HG03469 (cell line): ENCODE results near the gene NAV2.

ENCODE experiments used
- ATAC-seq: cut with Tn5 transposase; IDR thresholded peaks from one replicate; pipeline ENCODE4 v1.9.1; 2021; ENCODE audit warnings: mild to moderate bottlenecking, moderate library complexity, moderate number of reproducible peaks; ENCODE audit not compliant: unreplicated experiment

NAV2 gene

DNA sequence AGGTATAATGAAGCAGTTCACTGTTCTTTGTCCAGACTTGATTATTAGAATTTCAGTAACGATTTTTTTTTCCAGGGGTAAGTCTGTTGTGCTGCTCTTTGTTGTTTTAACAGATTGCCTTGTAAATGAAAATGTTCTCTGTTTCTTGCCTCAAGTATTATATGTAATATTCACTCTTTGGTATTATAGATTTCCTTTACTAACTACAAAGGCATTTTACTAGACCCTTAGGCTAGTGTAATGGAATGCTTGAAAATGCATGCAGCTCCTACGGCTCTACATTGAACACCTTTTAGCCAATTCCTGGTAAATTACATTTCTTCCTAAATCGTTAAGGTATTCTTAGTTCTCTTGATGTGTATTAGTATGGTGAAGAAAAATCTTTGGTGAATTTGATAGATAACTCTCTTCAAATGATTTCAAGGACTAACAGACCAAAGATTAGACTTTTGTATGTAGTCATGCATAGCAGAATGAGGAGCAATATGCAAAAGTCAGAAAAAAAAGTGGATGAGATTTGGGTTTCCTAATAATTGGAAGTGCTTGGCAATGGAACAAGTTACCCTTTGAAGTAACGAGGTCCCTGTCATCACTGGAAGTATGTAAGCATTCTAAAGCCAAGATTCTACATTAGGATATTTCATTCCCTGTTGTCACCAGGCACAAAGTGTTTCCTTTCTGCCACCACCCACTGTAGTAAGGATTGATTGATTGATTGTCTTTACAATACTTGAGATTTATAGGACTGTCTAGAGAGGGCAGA, 334.6 kb downstream of the NAV2 start:
- no peak for ATAC-seq

DNA sequence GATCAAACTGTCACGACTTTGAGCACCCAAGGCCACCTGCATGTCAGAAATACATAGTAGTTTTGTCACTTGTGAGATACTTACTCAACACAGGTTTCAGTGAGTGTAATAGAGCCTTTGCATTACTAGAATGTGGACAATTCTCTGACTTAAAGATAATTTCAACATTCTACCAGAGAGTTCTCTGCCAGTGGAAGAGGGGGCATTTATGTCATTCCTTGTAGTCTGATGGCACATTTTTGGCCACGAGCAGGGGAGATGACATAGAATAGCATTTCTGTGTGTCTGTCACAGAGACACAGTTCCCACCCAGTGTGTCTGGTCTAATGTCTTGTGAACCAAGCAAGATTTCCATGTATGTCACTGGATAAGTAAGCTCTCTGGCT, 335.1 kb downstream of the NAV2 start:
- no peak for ATAC-seq

DNA sequence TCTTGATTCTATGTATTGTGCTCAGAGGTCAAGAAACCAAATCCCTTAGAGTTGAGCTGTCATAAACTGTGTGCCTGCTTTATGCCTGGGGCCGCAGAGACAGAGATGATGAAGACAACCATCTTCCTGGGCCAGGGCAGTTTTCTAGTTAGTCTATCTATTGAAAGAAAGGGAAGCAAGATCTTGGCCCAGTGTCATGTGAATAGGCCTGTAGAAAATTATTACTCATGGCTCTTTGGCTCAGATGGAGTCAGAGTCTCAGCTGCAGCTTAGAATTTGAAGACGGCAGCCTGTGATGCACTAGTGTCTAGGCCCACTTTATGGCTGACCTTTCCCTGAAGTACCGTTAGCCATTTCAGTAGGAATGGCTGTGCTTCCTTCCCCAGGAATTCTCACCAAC, 335.6 kb downstream of the NAV2 start:
- no peak for ATAC-seq

DNA sequence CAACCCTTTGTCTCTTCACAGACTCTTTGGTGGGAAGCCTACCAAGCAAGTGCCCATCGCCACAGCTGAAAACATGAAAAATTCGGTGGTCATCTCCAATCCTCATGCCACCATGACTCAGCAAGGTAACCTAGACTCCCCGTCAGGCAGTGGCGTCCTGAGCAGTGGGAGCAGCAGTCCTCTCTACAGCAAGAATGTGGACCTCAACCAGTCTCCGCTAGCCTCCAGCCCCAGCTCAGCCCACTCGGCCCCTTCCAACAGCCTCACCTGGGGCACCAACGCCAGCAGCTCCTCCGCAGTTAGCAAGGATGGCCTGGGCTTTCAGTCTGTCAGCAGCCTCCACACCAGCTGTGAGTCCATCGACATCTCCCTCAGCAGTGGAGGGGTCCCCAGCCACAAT, 336.1 kb downstream of the NAV2 start:
- ATAC-seq, result no peak

DNA sequence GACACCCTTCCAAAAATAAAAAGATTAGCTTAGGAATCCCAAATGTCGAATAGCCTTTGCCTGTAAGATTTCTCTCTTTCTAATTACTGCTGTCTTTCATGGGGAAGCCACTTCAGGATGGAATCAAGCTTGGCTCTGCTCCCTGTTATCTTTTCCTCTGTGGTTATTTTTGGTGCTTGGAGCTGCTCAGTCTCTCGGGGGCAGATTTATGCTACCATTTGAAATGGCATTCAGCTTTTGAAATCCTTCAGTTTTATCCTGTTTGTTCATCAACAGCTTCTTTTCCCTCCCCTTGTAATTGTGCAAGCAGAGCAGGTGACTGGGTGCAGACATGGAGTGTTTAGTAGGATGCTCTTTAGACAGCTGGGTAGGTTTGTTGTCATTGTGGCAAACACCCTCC, 336.6 kb downstream of the NAV2 start:
- ATAC-seq, result no peak

DNA sequence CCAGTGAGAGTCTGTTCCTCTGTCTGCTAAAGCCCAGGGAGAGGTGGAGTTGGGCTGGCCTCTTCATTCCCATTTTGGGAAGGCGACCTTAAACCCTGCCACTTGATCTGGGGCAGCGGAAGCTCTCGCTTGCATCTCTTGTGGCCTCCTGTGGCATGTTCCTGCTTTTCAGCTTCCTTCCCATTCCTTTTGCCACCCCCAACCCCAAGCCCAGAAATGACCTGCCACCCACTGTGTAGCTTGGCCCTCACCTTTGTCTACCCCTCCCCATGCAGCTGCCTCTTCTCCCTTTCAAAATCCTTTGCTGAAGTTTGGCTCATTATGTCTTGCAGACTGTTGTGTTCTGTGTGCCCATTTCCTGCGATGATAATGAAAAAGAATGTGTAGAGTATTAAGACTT, 337.4 kb downstream of the NAV2 start:
- no peak for ATAC-seq

DNA sequence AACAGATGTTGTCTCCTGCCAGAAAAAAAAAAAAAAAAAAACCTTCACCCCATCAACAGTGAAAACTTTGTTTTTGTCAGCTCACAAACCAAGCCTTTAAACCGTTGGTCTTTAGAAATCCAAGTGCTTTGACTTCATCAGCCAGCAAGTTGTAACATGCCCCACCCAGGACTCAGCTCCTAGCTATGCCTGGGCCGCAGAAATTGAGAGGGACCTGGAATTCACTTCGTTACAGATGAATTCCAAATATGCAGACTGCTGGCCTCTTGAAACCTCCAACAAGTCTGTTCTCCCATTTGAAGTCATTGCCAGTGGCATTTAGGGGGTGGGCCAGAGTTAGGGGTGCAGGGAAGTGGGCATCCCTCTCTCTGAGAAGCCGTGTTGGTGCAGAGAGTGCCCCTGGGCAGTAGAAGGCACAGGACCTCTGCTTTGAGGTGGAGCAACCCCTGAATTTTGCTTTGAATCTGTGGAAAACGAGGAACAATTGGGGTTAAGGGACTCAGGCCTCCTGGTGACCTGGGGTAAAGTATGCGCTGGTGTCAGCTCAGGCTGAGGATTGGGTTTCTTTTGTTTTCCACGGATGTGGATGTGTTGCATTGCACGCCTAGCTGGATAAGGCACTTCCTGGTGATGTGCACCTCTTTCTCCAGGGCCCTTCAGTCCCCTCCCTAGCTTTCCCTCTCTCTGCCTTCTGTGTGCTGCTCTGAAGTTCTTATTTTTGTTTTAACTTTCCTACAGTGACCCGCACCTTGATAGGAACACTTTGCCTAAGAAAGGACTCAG, 338.1 kb downstream of the NAV2 start:
- ATAC-seq, result no peak

DNA sequence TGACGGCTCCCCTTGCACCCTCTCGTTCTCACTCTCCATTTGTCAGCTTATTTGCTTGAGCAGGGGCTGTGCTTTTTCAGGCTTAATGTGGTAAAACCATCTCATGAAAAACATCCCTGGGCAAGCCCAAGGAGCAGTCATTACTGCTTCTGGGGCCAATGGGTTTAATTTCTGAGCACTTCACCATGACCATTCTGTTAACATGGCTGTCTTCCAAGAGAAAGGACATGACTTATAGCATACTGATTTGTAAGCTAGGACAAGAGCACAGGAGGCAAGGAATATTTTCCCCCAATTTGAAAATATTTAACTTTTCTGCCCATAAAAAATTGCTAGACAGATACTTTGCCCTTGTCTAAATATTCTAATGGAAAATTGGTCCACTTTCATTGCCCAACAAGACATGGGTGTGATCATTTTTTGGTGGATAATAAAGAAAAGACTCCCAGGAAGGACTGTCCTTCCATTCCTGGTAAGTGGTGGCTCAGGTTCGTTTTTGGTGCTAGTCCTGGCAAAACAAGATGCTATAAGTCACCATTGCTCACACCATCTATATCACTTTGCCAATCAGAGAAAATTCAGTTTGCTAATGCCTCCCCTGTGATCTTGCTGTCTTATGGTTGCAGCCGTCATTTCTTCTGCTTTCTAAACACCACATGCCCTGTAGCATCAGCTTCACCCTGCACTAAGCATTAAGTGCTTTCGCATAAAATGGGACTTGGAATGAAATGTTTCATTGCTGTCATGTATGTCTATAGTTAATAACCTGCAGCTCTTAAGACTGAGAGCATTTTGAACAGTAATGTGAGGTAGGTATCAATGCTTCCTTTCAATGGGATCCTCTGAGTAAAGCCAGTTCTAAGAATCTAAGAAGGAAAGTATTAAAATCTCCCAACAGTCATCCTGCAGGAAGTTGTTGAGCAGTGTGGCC, 339.1 kb downstream of the NAV2 start:
- ATAC-seq, result no peak

DNA sequence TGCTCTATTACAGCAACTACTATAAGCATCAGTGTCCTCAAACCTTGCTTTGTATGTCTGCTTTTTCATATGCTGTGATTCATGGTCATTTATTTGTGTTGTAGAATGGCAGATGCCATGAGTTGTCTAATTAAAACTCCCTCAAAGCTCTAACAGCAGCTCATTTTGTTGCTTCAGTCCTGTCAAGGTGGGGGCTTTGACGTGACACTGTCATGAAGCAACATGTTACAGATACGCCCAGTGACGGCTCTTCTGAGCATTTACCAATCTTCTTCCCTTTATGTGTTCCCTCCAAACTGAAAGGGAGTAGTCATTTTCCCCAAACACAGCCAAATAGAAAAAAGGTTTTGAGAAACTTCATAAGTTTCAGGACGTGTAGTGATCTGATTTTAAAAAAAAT, 340.9 kb downstream of the NAV2 start:
- no peak for ATAC-seq

DNA sequence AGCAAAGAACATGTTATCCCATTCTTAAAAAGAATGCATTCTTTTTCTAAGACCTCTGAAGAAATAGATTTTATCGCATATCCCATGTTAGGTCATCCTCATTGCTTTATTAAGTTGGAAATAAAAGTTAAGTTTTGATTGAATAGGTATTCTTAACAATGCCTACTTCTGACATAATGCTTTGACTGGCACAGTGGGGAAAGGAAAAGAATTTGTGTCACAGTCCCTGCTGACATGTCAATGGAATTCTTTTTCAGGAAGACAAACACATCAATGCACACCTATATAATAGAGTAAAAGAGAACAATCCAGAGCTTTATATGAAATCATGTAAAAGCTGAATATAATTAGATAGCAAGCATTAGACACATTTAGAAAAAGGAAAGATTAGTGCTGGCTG, 341.9 kb downstream of the NAV2 start:
- ATAC-seq, result no peak

DNA sequence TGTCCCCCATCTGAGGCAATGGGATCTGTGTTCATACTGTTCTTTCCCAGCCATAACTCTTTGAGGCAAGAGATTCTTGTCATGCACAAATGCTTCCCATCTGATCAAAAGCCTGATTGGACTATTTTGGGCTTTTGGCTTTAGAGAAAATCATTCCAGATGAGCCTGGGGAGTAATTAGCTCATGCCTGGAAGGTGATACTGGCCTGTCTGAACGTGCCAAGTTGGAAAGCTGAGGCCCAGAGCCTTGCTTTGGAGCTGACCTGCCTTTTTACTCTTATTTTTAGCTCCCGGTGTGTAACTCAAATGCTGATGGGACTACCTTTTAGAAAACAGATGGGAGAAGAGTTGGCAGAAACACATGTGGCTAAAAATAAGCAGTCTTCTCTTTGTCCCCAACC, 342.7 kb downstream of the NAV2 start:
- ATAC-seq, result no peak

DNA sequence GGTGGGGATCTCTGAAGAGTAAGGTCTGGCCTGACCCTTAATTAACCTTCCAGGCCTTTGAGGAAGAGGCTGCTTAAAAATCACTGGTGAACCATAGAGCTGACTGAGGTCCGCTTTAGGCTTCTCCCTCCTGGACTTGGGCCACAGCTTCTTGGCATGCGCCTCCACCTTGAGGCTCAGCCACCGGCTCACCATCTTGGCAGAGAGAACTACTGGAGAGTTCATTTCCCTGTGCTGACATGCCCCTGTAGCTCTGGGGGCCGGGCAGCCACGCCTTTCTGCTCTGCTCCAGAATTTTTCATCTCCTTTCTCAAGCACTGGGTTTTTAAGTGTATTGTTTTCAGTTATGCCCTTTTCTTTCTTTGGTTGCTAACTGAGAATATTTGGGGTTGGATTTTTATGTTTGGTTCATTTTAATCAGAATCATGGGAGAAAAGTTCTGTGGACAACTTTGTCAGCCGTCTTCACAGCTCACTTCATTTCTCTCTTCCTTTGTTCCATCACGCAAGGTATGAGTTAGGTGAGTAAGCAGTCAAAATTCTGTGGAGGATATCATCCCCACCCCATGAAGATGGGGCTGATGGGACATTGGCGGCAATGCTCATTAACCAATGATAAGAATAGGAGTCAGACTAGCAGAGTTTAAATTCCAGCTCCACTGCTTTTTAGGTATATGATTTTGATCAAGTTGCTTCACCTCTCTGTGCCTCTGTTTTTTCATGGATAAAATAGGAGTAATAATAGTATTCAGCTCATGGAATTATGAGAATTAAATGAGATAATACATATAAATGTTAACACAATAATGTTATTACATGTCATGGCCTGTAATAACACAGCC, 343.7 kb downstream of the NAV2 start:
- no peak for ATAC-seq

DNA sequence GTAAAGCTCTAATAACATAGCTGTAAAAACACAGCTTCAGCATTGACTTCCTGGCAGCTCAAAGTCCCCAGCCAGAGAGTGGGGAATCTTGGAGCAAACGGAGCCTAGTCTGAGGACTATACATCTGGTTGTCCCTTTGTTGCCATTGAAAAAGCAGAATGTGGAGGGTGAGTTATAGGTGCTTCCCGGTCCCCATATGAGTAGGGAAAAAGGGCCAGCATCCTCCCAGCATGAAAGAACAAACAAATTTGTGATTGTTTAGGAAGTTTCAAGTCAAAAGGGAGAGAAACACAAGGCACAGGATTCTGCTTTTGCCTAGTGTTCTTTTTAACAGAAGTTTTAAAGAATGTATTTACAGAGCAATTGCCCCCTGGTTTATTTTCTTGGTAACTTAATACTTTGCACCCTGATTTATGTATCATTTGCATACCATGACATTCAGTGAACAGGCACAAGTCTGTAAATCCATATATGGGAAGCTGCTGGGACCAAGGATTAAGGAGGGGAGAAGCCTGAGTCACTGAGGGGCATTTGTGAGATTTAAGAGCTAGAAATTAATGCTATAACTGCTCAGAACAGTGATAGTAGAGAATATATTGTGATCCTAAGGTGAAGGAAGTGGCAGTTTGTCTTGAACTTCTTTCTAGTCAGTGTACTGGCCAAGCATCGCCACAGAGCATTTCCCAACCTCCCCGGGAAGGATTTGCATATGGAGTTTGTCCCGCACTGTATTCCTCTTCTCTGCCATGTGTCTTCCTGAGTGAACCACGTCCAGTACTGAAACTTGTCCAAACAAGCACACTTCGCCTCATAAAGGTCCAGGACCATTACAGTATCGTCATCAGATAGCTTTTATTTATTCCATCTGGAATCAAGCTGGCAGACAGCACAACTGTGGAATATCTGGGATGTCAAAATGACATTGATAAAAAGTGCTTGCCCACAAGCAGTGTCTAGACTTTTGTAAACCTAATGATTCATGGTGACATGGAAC, 344.6 kb downstream of the NAV2 start:
- ATAC-seq, result no peak

DNA sequence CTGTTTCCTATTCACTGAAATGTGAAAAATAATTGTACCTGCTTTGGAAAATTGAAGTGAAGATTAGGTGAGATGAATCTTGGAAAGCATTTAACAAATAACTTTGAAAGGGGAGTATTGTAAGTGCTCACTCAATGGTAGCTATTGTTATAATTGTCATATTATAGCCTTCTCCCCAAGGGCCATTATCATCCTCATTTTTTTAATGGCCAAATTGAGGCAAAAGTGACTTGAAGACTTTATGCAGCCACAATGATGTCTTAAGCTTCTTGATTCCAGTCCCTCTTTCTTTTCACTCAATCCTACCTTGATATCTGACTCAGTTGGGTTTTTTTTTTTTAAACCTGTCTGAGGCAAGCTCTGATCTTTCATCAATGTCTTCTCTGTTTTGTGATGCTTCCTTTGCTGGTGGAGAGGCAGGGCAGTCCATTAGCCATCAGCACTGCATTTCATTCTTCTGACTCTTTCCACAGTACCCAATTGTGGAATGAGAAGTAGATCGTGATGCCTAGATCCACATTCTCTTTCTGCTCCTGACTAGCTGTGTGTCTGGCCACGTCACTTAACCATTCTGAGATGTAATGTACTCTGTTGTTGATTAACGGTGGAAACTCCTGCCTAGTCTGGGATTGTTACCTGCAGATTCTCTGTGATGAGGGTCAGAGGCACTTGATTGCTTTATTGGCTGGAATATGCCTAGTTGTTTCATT, 346.3 kb downstream of the NAV2 start:
- no peak for ATAC-seq

DNA sequence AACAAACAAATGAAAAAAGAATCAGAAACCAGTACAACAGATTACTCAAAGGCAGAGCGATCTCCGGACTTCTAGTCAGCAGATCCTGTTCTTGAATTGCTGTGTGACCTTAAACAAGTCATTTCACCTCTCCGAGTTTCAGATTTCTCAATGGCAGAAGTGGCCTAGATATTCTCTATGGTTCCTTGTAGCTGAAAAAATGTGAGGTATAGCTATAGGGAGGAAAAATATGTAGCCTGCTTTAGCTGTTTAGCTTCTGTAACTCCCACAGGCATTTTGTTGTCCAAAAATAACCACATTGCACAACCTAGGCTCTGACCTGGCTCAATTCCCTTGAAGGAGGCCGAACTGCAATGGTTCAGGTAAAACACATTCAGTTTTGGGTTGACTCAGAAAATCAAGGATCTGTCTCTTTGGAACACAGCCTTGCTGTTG, 347.0 kb downstream of the NAV2 start:
- ATAC-seq, result no peak

DNA sequence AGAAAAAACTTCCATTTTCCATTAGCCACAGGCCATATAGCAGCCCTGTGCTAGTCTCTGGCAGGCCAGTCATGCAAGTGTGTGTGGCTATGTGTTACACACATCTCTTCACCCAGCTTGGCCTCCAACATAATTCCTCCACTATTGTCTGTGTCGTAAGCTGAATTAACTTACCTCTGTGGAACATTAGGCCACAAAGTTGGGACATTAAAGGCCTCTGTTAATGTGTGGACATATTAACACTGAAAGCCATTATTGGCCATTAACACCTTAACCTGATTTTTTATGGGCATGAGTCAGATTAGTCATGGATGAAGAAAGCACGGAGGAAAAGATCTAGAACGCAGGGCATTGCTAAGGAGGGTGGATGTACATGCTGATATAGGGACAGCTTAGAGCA, 347.5 kb downstream of the NAV2 start:
- ATAC-seq, result no peak

DNA sequence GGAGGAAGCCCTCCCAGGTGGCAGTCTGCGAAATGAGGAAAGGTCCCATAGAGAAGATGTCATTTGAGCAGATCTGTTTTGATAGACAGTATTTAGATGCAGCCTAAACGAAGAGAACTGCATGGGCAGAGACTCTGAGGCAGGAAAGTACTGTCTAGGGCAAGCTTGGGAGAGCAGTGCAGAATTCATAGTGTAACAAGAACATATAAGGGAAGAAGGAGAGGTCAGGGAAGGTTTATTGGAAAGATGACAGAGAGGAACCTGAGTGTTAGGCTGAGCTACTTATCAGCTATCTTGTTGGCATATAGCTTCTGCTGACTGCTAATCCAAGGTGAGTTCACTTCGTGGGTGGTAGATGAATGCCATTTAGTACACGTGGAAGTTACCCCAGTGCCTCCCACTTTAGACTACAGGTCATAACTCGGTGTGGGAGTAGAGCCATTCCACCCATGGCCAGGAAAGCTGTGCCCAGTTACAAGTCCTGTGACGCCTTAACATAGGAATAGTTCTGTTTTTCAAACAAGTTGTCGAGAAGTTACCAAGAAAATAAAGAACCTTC, 348.1 kb downstream of the NAV2 start:
- no peak for ATAC-seq

DNA sequence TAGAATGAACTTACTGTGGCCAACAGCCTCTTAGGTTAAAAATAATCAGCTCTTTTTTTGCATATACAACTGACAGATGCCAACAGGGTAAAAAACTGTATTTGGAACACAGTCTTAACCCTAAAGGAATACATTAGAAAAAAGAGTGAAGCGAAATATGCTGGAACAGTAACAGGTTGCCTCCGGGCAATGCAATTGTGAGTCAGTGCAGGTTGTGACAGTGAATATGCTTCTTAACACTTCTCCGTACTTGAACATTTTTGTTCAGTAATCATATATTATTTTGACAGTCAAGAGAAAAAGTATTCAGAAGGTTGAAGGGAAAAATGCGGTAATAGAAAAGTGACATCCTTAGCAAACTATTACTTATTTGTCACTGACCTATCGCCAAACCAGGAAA, 349.1 kb downstream of the NAV2 start:
- no peak for ATAC-seq
